SK-N-SH treated with all-trans-retinoic acid at 6 μM for 48 hours (cell line): ENCODE data around the gene MYO18A.

Source experiments
- BACH2 ChIP-seq: fragments of 250-450 bp; sonication (Bioruptor Pico); IDR thresholded peaks from 2 replicates; pipeline ENCODE4 v1.9.0; 2021; ENCODE audit warnings: mild to moderate bottlenecking, borderline replicate concordance
- CREB5 ChIP-seq: fragments of 250-450 bp; sonication (Bioruptor Pico); IDR thresholded peaks from 2 replicates; pipeline ENCODE4 v1.5.1; 2020; ENCODE audit warnings: low read depth, mild to moderate bottlenecking, moderate library complexity
- CSRNP3 ChIP-seq: fragments of 250-450 bp; sonication (Bioruptor Pico); IDR thresholded peaks from 2 replicates; pipeline ENCODE4 v1.5.1; 2021; ENCODE audit warnings: mild to moderate bottlenecking, moderate library complexity
- ESRRG ChIP-seq: fragments of 250-450 bp; sonication (Bioruptor Pico); IDR thresholded peaks from 2 replicates; pipeline ENCODE4 v1.6.1; 2021; ENCODE audit warnings: mild to moderate bottlenecking
- GLIS3 ChIP-seq: fragments of 250-450 bp; sonication (Bioruptor Pico); IDR thresholded peaks from 2 replicates; pipeline ENCODE4 v1.5.0; 2020; ENCODE audit warnings: mild to moderate bottlenecking, moderate library complexity
- PATZ1 ChIP-seq: fragments of 250-450 bp; sonication (Bioruptor Pico); IDR thresholded peaks from 2 replicates; pipeline ENCODE4 v1.8.0; 2020; ENCODE audit warnings: mild to moderate bottlenecking, moderate library complexity, borderline replicate concordance
- TCF4 ChIP-seq: fragments of 250-450 bp; sonication (Bioruptor Pico); IDR thresholded peaks from 2 replicates; pipeline ENCODE4 v1.8.0; 2021; ENCODE audit warnings: mild to moderate bottlenecking, moderate library complexity, borderline replicate concordance
- TSHZ2 ChIP-seq: fragments of 250-450 bp; sonication (Bioruptor Pico); IDR thresholded peaks from 2 replicates; pipeline ENCODE4 v1.5.0; 2020; ENCODE audit warnings: mild to moderate bottlenecking, moderate library complexity

GRCh38 chr17:29149431-29150064 is 30.6 kb downstream of the MYO18A start:
- TF ChIP-seq TCF4 (CRISPR knock-in tag) = no peak
- no peak for TF ChIP-seq GLIS3 (CRISPR knock-in tag)
- TF ChIP-seq TSHZ2 (CRISPR knock-in tag) = no peak
- TF ChIP-seq PATZ1 = no peak
- no peak for TF ChIP-seq BACH2 (CRISPR knock-in tag)
- no peak for TF ChIP-seq CREB5 (CRISPR knock-in tag)
- TF ChIP-seq ESRRG (CRISPR knock-in tag) = no peak
- TF ChIP-seq CSRNP3 (CRISPR knock-in tag) = no peak
